ENCODE results near the gene CCDC15. TPM values are rescaled to one million over a fixed set of nuclear protein-coding genes. Genes with fewer than 3 reads are reported as not detected.

The CCDC15 gene
- total and polyA plus RNA-seq, 2 experiments from 2014 or later = 2.2 TPM

- no peak for DNase-seq (ENCODE audit: low read depth in 1 of 2, low spot score in 1 of 2)
- no peaks in the 10 kb centered on the region for H3K36me3 ChIP-seq
- no peak overlapping the region for H3K4me3 ChIP-seq
- H3K9me3 ChIP-seq (ENCODE audit: low read depth) = no peaks in the 10 kb centered on the region
- TF ChIP-seq CTCF (IDR thresholded peaks at IDR 0.05; ENCODE audit: low read depth, low read length) = no peak
- H3K4me1 ChIP-seq (ENCODE audit: low read depth) = peaks cover 7% of the 10 kb centered on the region
- no peaks in the 10 kb centered on the region for H3K27me3 ChIP-seq
- no peak overlapping the region for H3K27ac ChIP-seq
Measured at GRCh38 chr11:125090816-125091215, 136.8 kb downstream of the CCDC15 start.

Other genes with a start within 250 kb of the CCDC15 start
- gene NRGN, start 214.3 kb upstream of the CCDC15 start, total RNA-seq = 1.1 and 2.1 TPM in 2 replicates
- 1.1 and 3.5 TPM in 2 replicates for gene NRGN, start 214.3 kb upstream of the CCDC15 start, polyA plus RNA-seq
- gene VSIG2, start 201.9 kb upstream of the CCDC15 start, total RNA-seq = not detected in 2 replicates
- not detected in 2 replicates for gene VSIG2, start 201.9 kb upstream of the CCDC15 start, polyA plus RNA-seq
- 1.5 and 1.8 TPM in 2 replicates for gene ESAM, start 191.9 kb upstream of the CCDC15 start, total RNA-seq
- 3.3 and 4.9 TPM in 2 replicates for gene ESAM, start 191.9 kb upstream of the CCDC15 start, polyA plus RNA-seq
- gene MSANTD2, start 153.8 kb upstream of the CCDC15 start, total RNA-seq = 13.1 and 18.0 TPM in 2 replicates
- 7.8 and 10.9 TPM in 2 replicates for gene MSANTD2, start 153.8 kb upstream of the CCDC15 start, polyA plus RNA-seq
- gene ROBO3, start 88.8 kb upstream of the CCDC15 start, total RNA-seq = 7.1 and 10.3 TPM in 2 replicates
- 2.6 and 6.0 TPM in 2 replicates for gene ROBO3, start 88.8 kb upstream of the CCDC15 start, polyA plus RNA-seq
- 0.74 and 2.4 TPM in 2 replicates for gene ROBO4, start 56.3 kb upstream of the CCDC15 start, total RNA-seq
- 0.21 and 0.46 TPM in 2 replicates for gene ROBO4, start 56.3 kb upstream of the CCDC15 start, polyA plus RNA-seq
- gene HEPN1, start 35.0 kb upstream of the CCDC15 start, total RNA-seq = not detected in 2 replicates
- gene HEPN1, start 35.0 kb upstream of the CCDC15 start, polyA plus RNA-seq = not detected in 2 replicates
- gene HEPACAM, start 18.2 kb upstream of the CCDC15 start, total RNA-seq = 0.04 and 0.12 TPM in 2 replicates
- not detected in 2 replicates for gene HEPACAM, start 18.2 kb upstream of the CCDC15 start, polyA plus RNA-seq
- 0.04 and 1.0 TPM in 2 replicates for gene SLC37A2, start 109.1 kb downstream of the CCDC15 start, total RNA-seq
- gene SLC37A2, start 109.1 kb downstream of the CCDC15 start, polyA plus RNA-seq = 0.22 and 0.98 TPM in 2 replicates
- gene TMEM218, start 157.4 kb downstream of the CCDC15 start, total RNA-seq = 21.3 and 23.4 TPM in 2 replicates
- gene TMEM218, start 157.4 kb downstream of the CCDC15 start, polyA plus RNA-seq = 26.8 and 33.8 TPM in 2 replicates
- 3.6 and 6.1 TPM in 2 replicates for gene PKNOX2, start 210.5 kb downstream of the CCDC15 start, total RNA-seq
- gene PKNOX2, start 210.5 kb downstream of the CCDC15 start, polyA plus RNA-seq = 2.1 and 5.8 TPM in 2 replicates

All from cardiac muscle cell (in vitro differentiated cells and primary cell).